LNCAP (cell line): ENCODE results near the gene BBIP1.

Source experiments
- TF ChIP-seq, protein P1 (sequence below): fragments of 450-650 bp; IDR thresholded peaks from 2 replicates; pipeline ENCODE4 v1.5.1; 2017; ENCODE audit warnings: mild to moderate bottlenecking

The BBIP1 gene

GRCh38 chr10:110944792-110945396 lies 25.9 kb upstream of the BBIP1 start:
- TF ChIP-seq, protein P1, sequence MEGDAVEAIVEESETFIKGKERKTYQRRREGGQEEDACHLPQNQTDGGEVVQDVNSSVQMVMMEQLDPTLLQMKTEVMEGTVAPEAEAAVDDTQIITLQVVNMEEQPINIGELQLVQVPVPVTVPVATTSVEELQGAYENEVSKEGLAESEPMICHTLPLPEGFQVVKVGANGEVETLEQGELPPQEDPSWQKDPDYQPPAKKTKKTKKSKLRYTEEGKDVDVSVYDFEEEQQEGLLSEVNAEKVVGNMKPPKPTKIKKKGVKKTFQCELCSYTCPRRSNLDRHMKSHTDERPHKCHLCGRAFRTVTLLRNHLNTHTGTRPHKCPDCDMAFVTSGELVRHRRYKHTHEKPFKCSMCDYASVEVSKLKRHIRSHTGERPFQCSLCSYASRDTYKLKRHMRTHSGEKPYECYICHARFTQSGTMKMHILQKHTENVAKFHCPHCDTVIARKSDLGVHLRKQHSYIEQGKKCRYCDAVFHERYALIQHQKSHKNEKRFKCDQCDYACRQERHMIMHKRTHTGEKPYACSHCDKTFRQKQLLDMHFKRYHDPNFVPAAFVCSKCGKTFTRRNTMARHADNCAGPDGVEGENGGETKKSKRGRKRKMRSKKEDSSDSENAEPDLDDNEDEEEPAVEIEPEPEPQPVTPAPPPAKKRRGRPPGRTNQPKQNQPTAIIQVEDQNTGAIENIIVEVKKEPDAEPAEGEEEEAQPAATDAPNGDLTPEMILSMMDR = no peak

DNA sequence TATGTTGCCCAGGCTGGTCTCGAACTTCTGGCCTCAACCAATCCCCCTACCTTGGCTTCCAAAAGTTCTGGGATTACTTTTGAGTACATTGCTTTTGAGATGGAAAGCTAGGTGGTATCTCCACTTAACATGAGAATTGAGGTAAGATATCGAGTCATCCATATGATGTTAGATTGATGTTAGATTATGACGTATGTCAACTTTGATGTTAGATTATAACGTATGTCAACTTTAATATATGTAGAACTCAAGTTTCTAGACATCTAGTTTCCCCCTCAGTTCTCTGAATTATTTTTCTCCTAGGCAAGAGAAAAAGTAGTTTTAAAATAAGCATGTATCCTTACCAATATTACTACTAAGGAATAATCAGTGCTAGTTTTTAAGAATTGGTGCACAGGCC lies 20.4 kb upstream of the BBIP1 start:
- TF ChIP-seq, protein P1 = no peak

DNA sequence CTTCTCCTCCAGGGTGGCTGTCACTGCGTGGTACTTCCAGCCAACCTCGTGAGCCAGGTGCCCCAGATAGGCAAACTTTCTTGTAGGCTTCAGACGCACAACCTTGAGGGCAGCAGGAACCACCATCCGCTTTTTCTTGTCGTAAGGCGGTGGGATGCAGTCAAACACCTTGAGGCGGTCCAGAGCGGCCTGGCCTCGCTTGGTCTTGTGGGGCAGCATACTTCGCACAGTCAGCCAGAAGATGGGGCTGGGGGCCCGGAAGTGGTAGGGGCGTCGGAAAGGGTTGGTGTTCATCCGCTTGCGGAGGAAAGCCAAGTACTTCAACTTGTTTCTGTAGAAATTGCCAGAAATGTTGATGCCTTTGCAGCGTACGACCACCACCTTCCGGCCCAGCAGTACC lies 17.8 kb upstream of the BBIP1 start:
- TF ChIP-seq, protein P1 = no peak

DNA sequence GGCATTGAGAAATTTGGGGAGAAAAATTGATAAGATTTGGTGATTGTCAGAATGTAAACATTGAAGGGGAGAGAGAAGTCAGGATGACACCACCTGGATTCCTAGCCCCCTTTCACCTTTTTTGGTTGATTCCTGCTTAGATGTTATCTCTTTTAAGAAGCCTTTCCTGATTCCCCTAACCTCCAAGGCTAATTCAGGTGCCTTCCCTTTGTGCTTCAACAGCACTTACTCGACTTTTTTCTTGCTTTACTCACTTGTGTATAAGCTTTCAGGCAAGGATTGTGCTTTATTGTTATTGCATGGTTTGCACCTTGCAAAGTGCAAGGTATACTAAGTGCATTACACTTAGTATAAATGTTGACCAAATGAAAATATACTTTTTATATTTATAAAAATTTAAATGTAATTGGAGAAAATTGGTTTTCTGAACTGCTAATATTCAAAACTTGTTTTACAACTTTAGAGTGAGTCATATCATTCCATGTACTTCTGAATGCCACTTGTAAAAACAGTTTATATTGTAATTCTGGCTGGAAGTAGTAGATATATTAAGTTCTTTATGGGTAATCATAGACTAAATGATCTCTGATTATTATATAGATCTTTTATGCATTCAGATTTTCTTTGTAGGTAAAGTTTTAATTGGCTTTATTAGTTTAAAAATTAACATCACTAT lies 13.7 kb upstream of the BBIP1 start:
- TF ChIP-seq, protein P1 = no peak

GRCh38 chr10:110931769-110932381 lies 12.9 kb upstream of the BBIP1 start:
- TF ChIP-seq, protein P1 = no peak

DNA sequence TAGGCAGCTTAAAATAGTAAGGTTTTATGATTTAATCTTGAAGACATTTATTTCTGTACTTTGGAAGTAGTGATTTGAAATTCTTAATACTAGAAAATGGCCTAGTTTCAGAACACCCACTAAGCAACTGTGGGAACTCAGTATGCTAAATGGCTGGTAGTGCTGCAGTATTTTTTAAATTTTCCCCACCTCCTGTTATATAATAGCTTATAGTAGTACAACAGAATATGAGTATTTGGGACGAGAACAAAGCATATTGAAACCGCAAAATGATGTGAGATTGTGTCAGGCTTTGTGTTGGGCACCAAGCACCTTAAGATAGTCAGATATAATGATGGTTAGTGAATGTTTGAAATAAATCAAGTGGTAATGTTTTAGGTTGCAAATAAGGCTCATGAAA lies 8.5 kb upstream of the BBIP1 start:
- TF ChIP-seq, protein P1 = no peak

DNA sequence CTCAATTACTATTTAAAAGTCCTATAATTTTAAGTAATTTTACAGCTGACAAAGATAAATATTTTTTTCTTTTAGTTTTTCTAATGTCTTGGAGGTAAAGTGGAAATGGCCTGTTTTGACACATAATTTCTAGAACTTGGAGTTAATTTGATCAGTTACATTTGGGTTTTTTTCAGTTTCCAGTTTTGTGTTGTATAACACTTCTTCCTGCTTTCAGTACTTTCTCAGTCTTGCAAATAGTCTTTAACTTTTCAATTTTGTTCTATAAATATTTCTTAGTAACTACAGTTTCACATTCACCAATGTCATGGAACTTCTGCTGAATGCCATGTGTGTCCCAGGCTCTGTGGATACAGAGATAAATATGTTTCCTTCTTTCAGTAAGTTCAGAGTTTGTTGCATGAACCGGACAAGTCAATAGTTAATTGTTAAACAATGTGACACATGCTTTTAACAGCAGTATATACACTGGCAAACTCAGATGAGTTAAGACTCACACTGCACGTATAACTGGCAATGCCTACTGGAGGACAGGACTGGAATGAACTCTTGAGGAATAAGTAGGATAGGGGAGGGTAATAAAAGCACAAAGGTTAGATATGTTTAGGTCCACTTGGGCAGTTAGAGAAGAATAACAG lies 5.0 kb upstream of the BBIP1 start:
- TF ChIP-seq, protein P1 = no peak
